HG02571 (cell line): ENCODE data around the gene ACSL5.
"Not testable (repeated sequence)": the region's sequence is repeated elsewhere in the genome, so short reads cannot be mapped to it uniquely, and the experiment has no call there.

Source experiments
- ATAC-seq: cut with Tn5 transposase; IDR thresholded peaks from one replicate; pipeline ENCODE4 v1.9.1; 2021; ENCODE audit warnings: mild to moderate bottlenecking, moderate library complexity; ENCODE audit not compliant: unreplicated experiment

The ACSL5 gene

GRCh38 chr10:112406806-112407205, 32.9 kb downstream of the ACSL5 start:
- ATAC-seq: not testable (repeated sequence)

GRCh38 chr10:112407696-112408095, 33.8 kb downstream of the ACSL5 start:
- no peak for ATAC-seq

GRCh38 chr10:112409299-112409698, 35.4 kb downstream of the ACSL5 start:
- ATAC-seq: no peak

GRCh38 chr10:112409755-112410154, 35.8 kb downstream of the ACSL5 start:
- ATAC-seq: no peak

GRCh38 chr10:112412696-112413095, 38.8 kb downstream of the ACSL5 start:
- no peak for ATAC-seq

- ATAC-seq: no peak
These were observed 47.8 kb downstream of the ACSL5 start for GRCh38 chr10:112421731-112422130.

- ATAC-seq: no peak
These were observed 50.7 kb downstream of the ACSL5 start for GRCh38 chr10:112424651-112425050.

GRCh38 chr10:112426111-112426510, 52.2 kb downstream of the ACSL5 start:
- no peak for ATAC-seq

GRCh38 chr10:112429147-112429546, 55.2 kb downstream of the ACSL5 start:
- ATAC-seq: no peak

- no peak for ATAC-seq
These were observed 55.8 kb downstream of the ACSL5 start for GRCh38 chr10:112429654-112430230.

- no peak for ATAC-seq
These were observed 59.2 kb downstream of the ACSL5 start for GRCh38 chr10:112433136-112433535.

- ATAC-seq: no peak
These were observed 61.2 kb downstream of the ACSL5 start for GRCh38 chr10:112434988-112435619.

- ATAC-seq: no peak
These were observed 64.4 kb downstream of the ACSL5 start for GRCh38 chr10:112438356-112438755.

GRCh38 chr10:112441520-112441919, 67.6 kb downstream of the ACSL5 start:
- no peak for ATAC-seq

GRCh38 chr10:112442063-112442462, 68.1 kb downstream of the ACSL5 start:
- ATAC-seq: no peak

GRCh38 chr10:112446055-112446854, 72.3 kb downstream of the ACSL5 start:
- peak; percentile 36 for ATAC-seq

GRCh38 chr10:112446855-112447619, 73.1 kb downstream of the ACSL5 start, which contains the start of the genes VTI1A and ZDHHC6:
VTI1A (plus strand) TSS chr10:112447215; CDS start chr10:112447374, 159 bp downstream.
ZDHHC6 (minus strand) TSS chr10:112446914; CDS start chr10:112445436, 1,478 bp downstream.
- peak; percentile 93 for ATAC-seq

- no peak for ATAC-seq
These were observed 73.7 kb downstream of the ACSL5 start for GRCh38 chr10:112447620-112447928.

GRCh38 chr10:112448888-112449287, 75.0 kb downstream of the ACSL5 start:
- no peak for ATAC-seq

GRCh38 chr10:112454910-112455779, 81.2 kb downstream of the ACSL5 start:
- no peak for ATAC-seq
